Fibroblast of skin of scalp (primary cell): ENCODE data around the gene TANC1.
"Not testable (repeated sequence)": the region's sequence is repeated elsewhere in the genome, so short reads cannot be mapped to it uniquely, and the experiment has no call there.

Experiments
- DNase-seq: peaks from one replicate; pipeline ENCODE4 v3.0.0-alpha.2; 2013

The TANC1 gene

GRCh38 chr2:159119652-159120257 lies 151.3 kb downstream of the TANC1 start:
- no peak for DNase-seq

GRCh38 chr2:159123786-159124185 lies 155.3 kb downstream of the TANC1 start:
- DNase-seq, result no peak

GRCh38 chr2:159124441-159124911 lies 156.0 kb downstream of the TANC1 start:
- DNase-seq, result peak; percentile 93

- no peak for DNase-seq
These were observed 156.6 kb downstream of the TANC1 start for GRCh38 chr2:159124931-159125467.

- no peak for DNase-seq
These were observed 157.4 kb downstream of the TANC1 start for GRCh38 chr2:159125858-159126257.

GRCh38 chr2:159126432-159127022 lies 158.1 kb downstream of the TANC1 start:
- peak; percentile 94 for DNase-seq

- no peak for DNase-seq
These were observed 159.8 kb downstream of the TANC1 start for GRCh38 chr2:159128191-159128590.

- DNase-seq, result no peak
These were observed 160.8 kb downstream of the TANC1 start for GRCh38 chr2:159129269-159129668.

GRCh38 chr2:159129824-159130223 lies 161.4 kb downstream of the TANC1 start:
- DNase-seq, result no peak

GRCh38 chr2:159130302-159130701 lies 161.9 kb downstream of the TANC1 start:
- DNase-seq, result no peak

GRCh38 chr2:159131267-159131913 lies 162.9 kb downstream of the TANC1 start:
- DNase-seq, result no peak

GRCh38 chr2:159131914-159132281 lies 163.5 kb downstream of the TANC1 start:
- DNase-seq, result peak; percentile 89

GRCh38 chr2:159133797-159134196 lies 165.4 kb downstream of the TANC1 start:
- DNase-seq, result peak; percentile 65

- no peak for DNase-seq
These were observed 166.5 kb downstream of the TANC1 start for GRCh38 chr2:159134979-159135378.

GRCh38 chr2:159136391-159136790 lies 168.0 kb downstream of the TANC1 start:
- DNase-seq, result no peak

GRCh38 chr2:159137511-159138241 lies 169.2 kb downstream of the TANC1 start:
- no peak for DNase-seq

GRCh38 chr2:159138642-159139182 lies 170.3 kb downstream of the TANC1 start:
- DNase-seq, result no peak

- DNase-seq, result peak; percentile 35
These were observed 170.9 kb downstream of the TANC1 start for GRCh38 chr2:159139216-159139933.

- peak; percentile 76 for DNase-seq
These were observed 171.8 kb downstream of the TANC1 start for GRCh38 chr2:159140070-159140769.

- DNase-seq, result not testable (repeated sequence)
These were observed 172.4 kb downstream of the TANC1 start for GRCh38 chr2:159140821-159141220.
